Astrocyte (in vitro differentiated cells and primary cell): ENCODE results near the gene MYH9. TPM values are rescaled to one million over a fixed set of nuclear protein-coding genes. Genes with fewer than 3 reads are reported as not detected.

Source experiments
- DNase-seq: peaks from one replicate; pipeline ENCODE4 v3.0.0-alpha.2; 2010; ENCODE audit warnings: low read depth
- FAIRE-seq: peaks from 2 replicates; lab custom pipeline; 2011; peaks lifted over from hg19 to GRCh38; lab: Jason Lieb, UNC
- H2AFZ ChIP-seq: 2 replicates; pipeline ENCODE4 v1.6.0; 2012; ENCODE audit warnings: low read depth, low read length, inconsistent platforms
- H3K27ac ChIP-seq: 2 replicates; pipeline ENCODE4 v1.5.1; 2011; ENCODE audit warnings: low read depth, low read length, inconsistent platforms
- H3K27me3 ChIP-seq: 2 replicates; pipeline ENCODE4 v1.6.0; 2011; ENCODE audit warnings: low read length, inconsistent platforms; ENCODE audit not compliant: insufficient read depth
- H3K36me3 ChIP-seq: 2 replicates; pipeline ENCODE4 v1.5.1; 2011; ENCODE audit warnings: low read length, inconsistent platforms; ENCODE audit not compliant: insufficient read depth
- H3K4me1 ChIP-seq: 2 replicates; pipeline ENCODE4 v1.5.1; 2011; ENCODE audit warnings: low read length, inconsistent platforms; ENCODE audit not compliant: insufficient read depth
- H3K4me2 ChIP-seq: 2 replicates; pipeline ENCODE4 v1.6.0; 2012; ENCODE audit warnings: low read length, inconsistent platforms
- H3K4me3 ChIP-seq: 2 replicates; pipeline ENCODE4 v1.5.1; 2011; ENCODE audit warnings: low read depth, mild to moderate bottlenecking, low read length, inconsistent platforms; ENCODE audit not compliant: insufficient read depth
- H3K79me2 ChIP-seq: 2 replicates; pipeline ENCODE4 v1.6.0; 2012; ENCODE audit warnings: mild to moderate bottlenecking, low read length, inconsistent platforms; ENCODE audit not compliant: insufficient read depth
- H3K9ac ChIP-seq: 2 replicates; pipeline ENCODE4 v1.6.0; 2012; ENCODE audit warnings: mild to moderate bottlenecking, low read length, inconsistent platforms
- H3K9me3 ChIP-seq: 2 replicates; pipeline ENCODE4 v1.5.1; 2012; ENCODE audit warnings: low read depth, mild to moderate bottlenecking, low read length, inconsistent platforms; ENCODE audit not compliant: insufficient read depth
- H4K20me1 ChIP-seq: 2 replicates; pipeline ENCODE4 v1.6.0; 2012; ENCODE audit warnings: low read length, inconsistent platforms; ENCODE audit not compliant: insufficient read depth
- H3K27ac Mint-ChIP-seq: one replicate; pipeline ENCODE4 v1.8.0; 2021; ENCODE audit warnings: mild to moderate bottlenecking, mixed read lengths; ENCODE audit not compliant: unreplicated experiment
- H3K27me3 Mint-ChIP-seq: one replicate; pipeline ENCODE4 v1.8.0; 2021; ENCODE audit warnings: low read depth, mixed read lengths; ENCODE audit not compliant: unreplicated experiment
- H3K36me3 Mint-ChIP-seq: one replicate; pipeline ENCODE4 v1.8.0; 2021; ENCODE audit warnings: low read depth, mixed read lengths; ENCODE audit not compliant: unreplicated experiment
- H3K4me1 Mint-ChIP-seq: one replicate; pipeline ENCODE4 v1.8.0; 2021; ENCODE audit warnings: low read depth, mixed read lengths; ENCODE audit not compliant: unreplicated experiment
- H3K4me3 Mint-ChIP-seq: one replicate; pipeline ENCODE4 v1.8.0; 2021; ENCODE audit warnings: mild to moderate bottlenecking, moderate library complexity, mixed read lengths; ENCODE audit not compliant: unreplicated experiment
- H3K9me3 Mint-ChIP-seq: one replicate; pipeline ENCODE4 v1.8.0; 2021; ENCODE audit warnings: mild to moderate bottlenecking, mixed read lengths; ENCODE audit not compliant: unreplicated experiment
- EZH2 ChIP-seq: IDR thresholded peaks from 2 replicates; pipeline ENCODE4 v1.6.1; 2012; ENCODE audit warnings: mild to moderate bottlenecking, low read length, inconsistent platforms; ENCODE audit not compliant: insufficient read depth
- total RNA-seq: library from RNA; stranded (reverse); gene quantifications from 2 replicates; pipeline ENCODE4 v1.2.1, GENCODE V29; 2021
- TF ChIP-seq, protein P1 (sequence below): IDR thresholded peaks from 2 replicates; pipeline ENCODE4 v1.5.1; 2011; ENCODE audit warnings: low read depth, mild to moderate bottlenecking, inconsistent platforms, low read length, moderate library complexity; ENCODE audit not compliant: insufficient read depth

MYH9 gene
- total RNA-seq, 1 donor from 2014 or later, result 2,278 TPM

DNA sequence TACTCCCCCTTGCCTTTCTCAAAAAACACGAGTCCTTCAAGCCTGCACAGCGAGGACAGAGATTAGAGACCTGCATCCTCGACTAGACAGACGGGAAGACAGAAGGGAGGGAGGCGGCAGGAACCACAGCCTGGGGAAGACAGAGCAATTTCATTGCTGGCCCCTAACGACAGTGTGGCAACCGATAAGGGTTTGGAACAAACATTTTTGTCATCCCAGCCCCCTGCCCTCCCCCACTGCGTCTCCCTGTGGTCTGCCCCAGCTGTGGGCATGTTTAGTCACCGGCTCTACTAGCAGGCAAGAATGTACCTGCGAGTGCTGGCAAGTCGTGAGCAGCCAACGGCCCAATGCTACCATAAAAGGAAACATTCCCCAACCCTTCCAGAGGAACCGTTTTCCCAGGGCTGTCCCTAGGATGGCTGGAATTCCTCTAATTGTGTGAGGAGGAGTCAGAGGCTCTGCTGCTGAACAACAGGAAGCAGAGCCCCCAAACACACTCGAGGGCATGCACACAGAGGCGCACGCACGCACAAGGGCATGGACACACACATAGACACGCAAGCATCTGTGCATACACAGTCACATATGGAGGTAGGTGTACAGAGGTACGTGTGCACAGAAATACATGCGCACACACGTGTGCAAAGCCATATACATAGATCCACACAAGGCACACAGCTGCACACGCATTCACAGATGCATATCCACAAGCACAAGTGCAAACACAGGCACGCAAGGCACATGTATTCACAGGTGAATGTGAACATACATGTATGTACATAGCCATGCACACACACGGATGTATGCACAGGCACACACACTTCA is 58.3 kb downstream of the MYH9 start:
- H3K36me3 Mint-ChIP-seq, result peaks cover 50% of the 10 kb centered on the region
- Histone ChIP-seq H3K36me3 (peaks cover 64% of the 10 kb centered on the region), H3K79me2 (peaks cover 99% of the 10 kb centered on the region), H3K27me3 (no peaks in the 10 kb centered on the region), H2AFZ (no peak overlapping the region), H3K9ac (peak overlapping the region; percentile 92), H3K27ac (peak overlapping the region; percentile 99), H3K9me3 (no peaks in the 10 kb centered on the region), H4K20me1 (peaks cover 59% of the 10 kb centered on the region), H3K4me3 (no peak overlapping the region), H3K4me2 (peak overlapping the region; percentile 75), H3K4me1 (peaks cover 100% of the 10 kb centered on the region)
- H3K27me3 Mint-ChIP-seq, result no peaks in the 10 kb centered on the region
- DNase-seq, result peak; percentile 98
- H3K4me1 Mint-ChIP-seq, result peaks cover 95% of the 10 kb centered on the region
- peak overlapping the region; percentile 98 for H3K27ac Mint-ChIP-seq
- no peak for TF ChIP-seq EZH2
- TF ChIP-seq, protein P1, sequence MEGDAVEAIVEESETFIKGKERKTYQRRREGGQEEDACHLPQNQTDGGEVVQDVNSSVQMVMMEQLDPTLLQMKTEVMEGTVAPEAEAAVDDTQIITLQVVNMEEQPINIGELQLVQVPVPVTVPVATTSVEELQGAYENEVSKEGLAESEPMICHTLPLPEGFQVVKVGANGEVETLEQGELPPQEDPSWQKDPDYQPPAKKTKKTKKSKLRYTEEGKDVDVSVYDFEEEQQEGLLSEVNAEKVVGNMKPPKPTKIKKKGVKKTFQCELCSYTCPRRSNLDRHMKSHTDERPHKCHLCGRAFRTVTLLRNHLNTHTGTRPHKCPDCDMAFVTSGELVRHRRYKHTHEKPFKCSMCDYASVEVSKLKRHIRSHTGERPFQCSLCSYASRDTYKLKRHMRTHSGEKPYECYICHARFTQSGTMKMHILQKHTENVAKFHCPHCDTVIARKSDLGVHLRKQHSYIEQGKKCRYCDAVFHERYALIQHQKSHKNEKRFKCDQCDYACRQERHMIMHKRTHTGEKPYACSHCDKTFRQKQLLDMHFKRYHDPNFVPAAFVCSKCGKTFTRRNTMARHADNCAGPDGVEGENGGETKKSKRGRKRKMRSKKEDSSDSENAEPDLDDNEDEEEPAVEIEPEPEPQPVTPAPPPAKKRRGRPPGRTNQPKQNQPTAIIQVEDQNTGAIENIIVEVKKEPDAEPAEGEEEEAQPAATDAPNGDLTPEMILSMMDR, result no peak
- FAIRE-seq, result peak; percentile 58
- peak overlapping the region; percentile 73 for H3K4me3 Mint-ChIP-seq
- H3K9me3 Mint-ChIP-seq, result no peaks in the 10 kb centered on the region

DNA sequence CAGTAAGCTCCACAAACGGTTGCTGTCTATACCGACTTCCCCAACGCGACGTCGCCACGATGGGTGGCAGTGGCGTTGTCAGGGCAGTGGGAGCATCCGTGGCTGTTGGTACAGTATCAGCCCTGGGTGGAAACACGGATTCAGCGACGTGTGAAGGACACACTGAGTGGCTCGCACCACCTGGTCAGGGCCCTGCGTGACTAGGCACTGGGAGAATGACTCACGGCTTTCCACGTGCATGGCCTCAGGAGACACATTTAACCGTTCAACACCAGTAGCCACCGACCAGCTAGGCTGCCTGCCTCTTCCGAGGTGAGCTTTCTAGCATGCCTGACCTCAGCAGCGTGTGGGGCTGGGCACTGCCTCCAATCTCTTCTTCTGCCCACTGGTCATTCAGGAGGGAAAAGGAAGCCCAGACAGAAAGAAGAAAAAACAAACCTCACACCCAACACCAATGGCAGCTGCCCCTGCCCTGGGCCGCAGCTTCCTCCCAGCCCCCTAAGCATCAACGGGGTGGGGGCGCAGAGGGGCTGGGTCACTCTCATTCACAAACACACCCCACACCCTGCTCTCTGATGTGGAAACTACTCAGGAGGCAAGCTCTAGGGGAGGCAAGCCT is 59.0 kb downstream of the MYH9 start:
- H3K4me1 Mint-ChIP-seq, result peaks cover 93% of the 10 kb centered on the region
- no peaks in the 10 kb centered on the region for H3K27me3 ChIP-seq
- H3K9me3 ChIP-seq, result no peaks in the 10 kb centered on the region
- peak overlapping the region; percentile 98 for H3K27ac Mint-ChIP-seq
- peak overlapping the region; percentile 99 for H3K27ac ChIP-seq
- peaks cover 62% of the 10 kb centered on the region for H3K36me3 ChIP-seq
- no peak overlapping the region for H2AFZ ChIP-seq
- H3K4me1 ChIP-seq, result peaks cover 100% of the 10 kb centered on the region
- TF ChIP-seq, protein P1, result no peak
- no peak for TF ChIP-seq EZH2
- H3K4me3 Mint-ChIP-seq, result peak overlapping the region; percentile 73
- peak overlapping the region; percentile 75 for H3K4me2 ChIP-seq
- H4K20me1 ChIP-seq, result peaks cover 59% of the 10 kb centered on the region
- no peaks in the 10 kb centered on the region for H3K27me3 Mint-ChIP-seq
- peaks cover 48% of the 10 kb centered on the region for H3K36me3 Mint-ChIP-seq
- FAIRE-seq (peak; percentile 17), DNase-seq (peak; percentile 94)
- peaks cover 99% of the 10 kb centered on the region for H3K79me2 ChIP-seq
- no peaks in the 10 kb centered on the region for H3K9me3 Mint-ChIP-seq
- peak overlapping the region; percentile 16 for H3K4me3 ChIP-seq
- H3K9ac ChIP-seq, result peak overlapping the region; percentile 92
